ENCODE results near the gene GEMIN4. TPM values are rescaled to one million over a fixed set of nuclear protein-coding genes. Genes with fewer than 3 reads are reported as not detected.
"Not testable (repeated sequence)": the region's sequence is repeated elsewhere in the genome, so short reads cannot be mapped to it uniquely, and the experiment has no call there.

The GEMIN4 gene
- total RNA-seq, 4 donors from 2014 or later: 8.4 to 49.5 (median 16.8) TPM

DNA sequence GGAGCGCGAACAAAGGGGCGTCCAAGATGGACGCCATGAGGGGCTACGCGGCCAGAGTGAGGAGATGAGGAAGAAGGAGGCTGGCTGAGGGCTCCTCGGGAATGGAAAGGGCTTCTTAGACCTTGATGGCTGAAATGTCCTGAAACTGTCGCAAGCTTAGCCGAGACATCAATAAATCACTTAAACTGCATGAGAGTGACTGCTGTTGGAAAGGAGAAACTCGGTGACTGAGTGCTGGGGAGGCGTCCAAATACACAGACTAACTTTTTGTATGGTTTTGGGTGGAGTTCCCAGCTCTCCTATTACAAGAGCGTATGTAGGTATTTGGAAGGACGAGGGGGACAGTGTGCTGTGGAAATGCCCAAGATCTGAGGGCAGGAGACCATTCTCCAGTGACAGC, 1.4 kb upstream of the GEMIN4 start:
- no peak overlapping the region for H3K27ac ChIP-seq
- DNase-seq: no peak
- TF ChIP-seq POLR2A (IDR thresholded peaks at IDR 0.05): no peak
- TF ChIP-seq, protein P1, sequence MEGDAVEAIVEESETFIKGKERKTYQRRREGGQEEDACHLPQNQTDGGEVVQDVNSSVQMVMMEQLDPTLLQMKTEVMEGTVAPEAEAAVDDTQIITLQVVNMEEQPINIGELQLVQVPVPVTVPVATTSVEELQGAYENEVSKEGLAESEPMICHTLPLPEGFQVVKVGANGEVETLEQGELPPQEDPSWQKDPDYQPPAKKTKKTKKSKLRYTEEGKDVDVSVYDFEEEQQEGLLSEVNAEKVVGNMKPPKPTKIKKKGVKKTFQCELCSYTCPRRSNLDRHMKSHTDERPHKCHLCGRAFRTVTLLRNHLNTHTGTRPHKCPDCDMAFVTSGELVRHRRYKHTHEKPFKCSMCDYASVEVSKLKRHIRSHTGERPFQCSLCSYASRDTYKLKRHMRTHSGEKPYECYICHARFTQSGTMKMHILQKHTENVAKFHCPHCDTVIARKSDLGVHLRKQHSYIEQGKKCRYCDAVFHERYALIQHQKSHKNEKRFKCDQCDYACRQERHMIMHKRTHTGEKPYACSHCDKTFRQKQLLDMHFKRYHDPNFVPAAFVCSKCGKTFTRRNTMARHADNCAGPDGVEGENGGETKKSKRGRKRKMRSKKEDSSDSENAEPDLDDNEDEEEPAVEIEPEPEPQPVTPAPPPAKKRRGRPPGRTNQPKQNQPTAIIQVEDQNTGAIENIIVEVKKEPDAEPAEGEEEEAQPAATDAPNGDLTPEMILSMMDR (IDR thresholded peaks at IDR 0.05): no peak
- no peak overlapping the region for H3K4me3 ChIP-seq
- no peaks in the 10 kb centered on the region for H3K27me3 ChIP-seq
- H3K4me1 ChIP-seq: peaks cover 0 to 12% (median 10%) of the 10 kb centered on the region in 4 donors
- peaks cover 0 to 16% (median 0%) of the 10 kb centered on the region in 3 donors for H3K36me3 ChIP-seq
- no peaks in the 10 kb centered on the region for H3K9me3 ChIP-seq

DNA sequence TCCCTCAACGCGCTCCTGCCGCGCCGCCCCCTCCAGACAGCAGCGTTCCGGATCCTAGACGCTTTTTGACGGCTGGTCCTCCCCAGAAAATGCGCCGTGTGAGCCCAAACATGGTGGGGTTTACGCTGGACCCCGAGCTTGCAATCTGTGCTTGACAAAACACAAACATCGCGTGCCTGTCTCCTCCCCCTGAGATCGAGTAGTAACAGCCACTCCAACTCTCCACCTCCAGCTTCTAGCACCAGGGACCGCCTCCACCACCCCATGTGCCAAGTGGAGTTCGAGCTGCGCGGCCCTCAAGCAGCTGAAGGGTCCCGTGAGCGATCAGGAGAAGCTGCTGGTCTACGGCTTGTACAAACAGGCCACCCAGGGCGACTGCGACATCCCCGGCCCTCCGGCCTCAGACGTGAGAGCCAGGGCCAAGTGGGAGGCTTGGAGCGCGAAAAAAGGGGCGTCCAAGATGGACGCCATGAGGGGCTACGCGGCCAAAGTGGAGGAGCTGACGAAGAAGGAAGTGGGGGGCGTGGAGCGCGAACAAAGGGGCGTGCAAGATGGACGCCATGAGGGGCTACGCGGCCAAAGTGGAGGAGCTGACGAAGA, 656 bp upstream of the GEMIN4 start:
- H3K27ac ChIP-seq: peak overlapping the region; percentile 66 to 87 (median 82)
- TF ChIP-seq POLR2A (IDR thresholded peaks at IDR 0.05): no peak
- TF ChIP-seq, protein P1 (IDR thresholded peaks at IDR 0.05): no peak
- DNase-seq: peak; percentile 36 to 71 (median 61)
- peak overlapping the region; percentile 85 to 96 (median 89) for H3K4me3 ChIP-seq
- H3K4me1 ChIP-seq: peaks cover 0 to 12% (median 10%) of the 10 kb centered on the region in 4 donors
- no peaks in the 10 kb centered on the region for H3K9me3 ChIP-seq
- H3K27me3 ChIP-seq: no peaks in the 10 kb centered on the region
- peaks cover 0 to 10% (median 0%) of the 10 kb centered on the region in 3 donors for H3K36me3 ChIP-seq

DNA sequence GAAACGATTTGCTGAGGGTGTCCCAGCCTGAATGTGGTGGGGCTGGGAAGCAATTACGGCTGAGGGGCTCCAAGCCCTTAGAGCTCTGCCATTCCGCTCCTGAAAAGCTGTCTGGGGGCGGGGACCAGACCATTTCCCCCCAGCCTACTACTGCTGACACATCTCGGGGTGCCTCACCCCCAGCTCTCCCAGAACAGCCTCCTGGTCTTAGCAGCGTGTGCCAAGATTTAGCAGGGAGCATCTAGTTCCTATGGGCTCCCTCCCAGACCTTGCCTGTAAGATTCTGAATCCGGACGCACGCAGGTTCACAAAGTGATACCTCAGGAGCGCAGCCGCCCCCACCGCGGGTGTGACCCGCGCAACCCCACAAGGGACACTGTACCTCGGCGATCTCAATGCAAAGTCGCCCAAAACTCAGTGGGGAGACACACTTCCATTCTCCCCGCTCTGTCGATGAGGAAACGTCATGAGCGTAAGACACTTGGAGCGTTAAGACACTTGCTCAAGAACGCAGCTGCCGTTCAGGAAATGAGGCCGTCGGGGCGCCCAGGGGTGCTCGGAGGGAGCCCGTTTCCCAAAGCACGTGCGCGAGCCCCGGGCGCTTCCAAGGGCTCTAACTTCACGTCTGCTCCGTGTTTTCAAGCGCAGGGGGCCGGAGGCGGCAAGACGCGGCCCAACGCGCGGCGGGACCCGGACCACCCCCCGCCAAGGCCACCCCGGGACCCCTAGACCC, 629 bp downstream of the GEMIN4 start:
- Histone ChIP-seq H3K4me3 (peak overlapping the region; percentile 85 to 96 (median 89)), H3K27me3 (no peaks in the 10 kb centered on the region), H3K27ac (peak overlapping the region; percentile 66 to 87 (median 82)), H3K4me1 (peaks cover 0 to 12% (median 10%) of the 10 kb centered on the region in 4 donors), H3K36me3 (peaks cover 0 to 15% (median 0%) of the 10 kb centered on the region in 3 donors), H3K9me3 (no peaks in the 10 kb centered on the region)
- peak; percentile 49 to 68 (median 66) for DNase-seq
- TF ChIP-seq, protein P1 (IDR thresholded peaks at IDR 0.05): no peak
- TF ChIP-seq POLR2A (IDR thresholded peaks at IDR 0.05): no peak

DNA sequence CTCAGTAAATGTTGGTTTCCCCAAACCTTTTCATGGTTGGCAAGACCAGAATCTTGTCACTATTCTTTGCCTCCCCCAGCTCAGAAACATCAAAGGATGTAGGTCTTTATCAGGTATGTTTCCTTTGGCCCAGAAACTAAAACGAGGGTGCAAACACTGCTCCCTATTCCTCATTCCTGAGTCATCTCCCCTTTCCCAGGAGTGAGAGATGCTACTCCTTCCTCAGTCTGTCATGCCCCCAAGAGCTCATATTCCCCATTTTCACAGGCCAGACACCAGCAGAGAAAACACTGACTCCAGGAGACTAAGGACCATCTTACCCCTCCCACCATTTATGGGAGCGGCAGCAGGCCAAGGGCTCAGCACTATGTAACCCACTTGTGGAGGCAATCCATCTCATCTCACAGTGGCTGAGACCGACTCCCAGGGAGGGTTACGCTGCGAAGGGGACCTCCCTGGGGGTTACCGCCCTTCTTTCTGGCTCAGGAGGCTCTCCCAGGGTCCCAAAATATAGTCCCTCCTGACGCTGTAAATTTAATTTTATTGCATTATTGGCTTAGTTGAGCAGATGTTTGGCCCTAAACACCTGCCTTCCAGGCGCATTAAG, 1.5 kb downstream of the GEMIN4 start:
- H3K27me3 ChIP-seq: no peaks in the 10 kb centered on the region
- H3K4me1 ChIP-seq: peaks cover 0 to 12% (median 10%) of the 10 kb centered on the region in 4 donors
- peak overlapping the region in 3 of 4 donors; percentile 85 to 96 (median 88) for H3K4me3 ChIP-seq
- TF ChIP-seq, protein P1 (IDR thresholded peaks at IDR 0.05): no peak
- TF ChIP-seq POLR2A (IDR thresholded peaks at IDR 0.05): no peak
- H3K36me3 ChIP-seq: peaks cover 0 to 23% (median 0%) of the 10 kb centered on the region in 3 donors
- no peak overlapping the region for H3K27ac ChIP-seq
- no peaks in the 10 kb centered on the region for H3K9me3 ChIP-seq
- no peak for DNase-seq

DNA sequence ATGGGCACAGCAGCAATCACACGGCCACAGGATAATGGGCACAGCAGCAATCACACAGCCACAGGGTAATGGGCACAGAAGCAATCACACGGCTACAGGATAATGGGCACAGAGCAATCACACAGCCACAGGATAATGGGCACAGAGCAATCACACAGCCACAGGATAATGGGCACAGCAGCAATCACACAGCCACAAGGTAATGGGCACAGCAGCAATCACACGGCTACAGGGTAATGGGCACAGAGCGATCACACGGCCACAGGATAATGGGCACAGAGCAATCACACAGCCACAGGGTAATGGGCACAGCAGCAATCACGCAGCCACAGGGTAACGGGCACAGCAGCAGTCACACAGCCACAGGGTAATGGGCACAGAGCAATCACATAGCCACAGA, 2.7 kb downstream of the GEMIN4 start:
- H3K27me3 ChIP-seq, DNase-seq, H3K27ac ChIP-seq, H3K4me3 ChIP-seq, H3K9me3 ChIP-seq: not testable (repeated sequence)
- H3K36me3 ChIP-seq: peaks cover 0 to 35% (median 0%) of the 10 kb centered on the region in 3 donors
- H3K4me1 ChIP-seq: peaks cover 0 to 12% (median 10%) of the 10 kb centered on the region in 4 donors

DNA sequence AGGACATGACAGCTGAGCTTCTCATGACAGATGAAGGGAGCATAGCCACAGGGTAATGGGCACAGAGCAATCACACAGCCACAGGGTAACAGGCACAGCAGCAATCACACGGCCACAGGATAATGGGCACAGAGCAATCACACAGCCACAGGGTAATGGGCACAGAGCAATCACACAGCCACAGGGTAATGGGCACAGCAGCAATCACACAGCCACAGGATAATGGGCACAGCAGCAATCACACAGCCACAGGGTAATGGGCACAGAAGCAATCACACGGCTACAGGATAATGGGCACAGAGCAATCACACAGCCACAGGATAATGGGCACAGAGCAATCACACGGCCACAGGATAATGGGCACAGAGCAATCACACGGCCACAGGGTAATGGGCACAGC, 3.5 kb downstream of the GEMIN4 start:
- peaks cover 0 to 36% (median 0%) of the 10 kb centered on the region in 3 donors for H3K36me3 ChIP-seq
- not testable (repeated sequence) for H3K27ac ChIP-seq, H3K9me3 ChIP-seq, H3K4me3 ChIP-seq, DNase-seq, H3K27me3 ChIP-seq
- peaks cover 0 to 12% (median 10%) of the 10 kb centered on the region in 4 donors for H3K4me1 ChIP-seq

Measured in Peyer's patch (tissue), 4 donors.